ENCODE measurements around the gene ZDHHC3.

DNA sequence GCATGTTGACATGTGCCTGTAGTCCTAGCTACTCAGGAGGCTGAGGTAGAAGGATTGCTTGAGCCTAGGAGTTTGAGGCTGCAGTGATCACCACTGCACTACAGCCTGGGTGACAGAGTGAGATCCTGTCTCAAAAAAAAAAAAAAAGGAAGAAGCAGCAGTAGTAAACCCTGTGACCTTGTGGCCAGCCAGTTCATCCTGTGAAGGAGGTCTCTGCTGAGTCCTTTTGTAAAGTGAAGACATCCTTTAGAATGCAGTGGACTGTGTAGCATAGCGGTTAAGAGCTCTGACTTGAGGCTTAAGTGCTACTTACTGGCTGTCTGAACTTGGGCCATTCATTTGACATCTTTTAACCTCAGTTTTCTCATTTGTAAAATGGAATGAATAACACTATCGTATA, 8.4 kb upstream of the ZDHHC3 start:
- TF ChIP-seq, protein P1, sequence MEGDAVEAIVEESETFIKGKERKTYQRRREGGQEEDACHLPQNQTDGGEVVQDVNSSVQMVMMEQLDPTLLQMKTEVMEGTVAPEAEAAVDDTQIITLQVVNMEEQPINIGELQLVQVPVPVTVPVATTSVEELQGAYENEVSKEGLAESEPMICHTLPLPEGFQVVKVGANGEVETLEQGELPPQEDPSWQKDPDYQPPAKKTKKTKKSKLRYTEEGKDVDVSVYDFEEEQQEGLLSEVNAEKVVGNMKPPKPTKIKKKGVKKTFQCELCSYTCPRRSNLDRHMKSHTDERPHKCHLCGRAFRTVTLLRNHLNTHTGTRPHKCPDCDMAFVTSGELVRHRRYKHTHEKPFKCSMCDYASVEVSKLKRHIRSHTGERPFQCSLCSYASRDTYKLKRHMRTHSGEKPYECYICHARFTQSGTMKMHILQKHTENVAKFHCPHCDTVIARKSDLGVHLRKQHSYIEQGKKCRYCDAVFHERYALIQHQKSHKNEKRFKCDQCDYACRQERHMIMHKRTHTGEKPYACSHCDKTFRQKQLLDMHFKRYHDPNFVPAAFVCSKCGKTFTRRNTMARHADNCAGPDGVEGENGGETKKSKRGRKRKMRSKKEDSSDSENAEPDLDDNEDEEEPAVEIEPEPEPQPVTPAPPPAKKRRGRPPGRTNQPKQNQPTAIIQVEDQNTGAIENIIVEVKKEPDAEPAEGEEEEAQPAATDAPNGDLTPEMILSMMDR (IDR thresholded peaks at IDR 0.05; ENCODE audit: low read length): no peak
- no peak for TF ChIP-seq EZH2 (optimal IDR thresholded peaks at IDR 0.05; ENCODE audit: low read depth, low read length)
